HG03039 (cell line): ENCODE results near the gene NECTIN3.

Source experiments
- ATAC-seq: cut with Tn5 transposase; IDR thresholded peaks from one replicate; pipeline ENCODE4 v1.9.1; 2021; ENCODE audit warnings: mild to moderate bottlenecking, moderate library complexity; ENCODE audit not compliant: unreplicated experiment

Gene NECTIN3

GRCh38 chr3:111197485-111197884, 125.9 kb downstream of the NECTIN3 start:
- no peak for ATAC-seq

GRCh38 chr3:111200027-111200426, 128.4 kb downstream of the NECTIN3 start:
- no peak for ATAC-seq

GRCh38 chr3:111210003-111210711, 138.5 kb downstream of the NECTIN3 start:
- no peak for ATAC-seq

- no peak for ATAC-seq
Measured at GRCh38 chr3:111210866-111211564, 139.4 kb downstream of the NECTIN3 start.

- no peak for ATAC-seq
Measured at GRCh38 chr3:111212511-111212910, 140.9 kb downstream of the NECTIN3 start.

DNA sequence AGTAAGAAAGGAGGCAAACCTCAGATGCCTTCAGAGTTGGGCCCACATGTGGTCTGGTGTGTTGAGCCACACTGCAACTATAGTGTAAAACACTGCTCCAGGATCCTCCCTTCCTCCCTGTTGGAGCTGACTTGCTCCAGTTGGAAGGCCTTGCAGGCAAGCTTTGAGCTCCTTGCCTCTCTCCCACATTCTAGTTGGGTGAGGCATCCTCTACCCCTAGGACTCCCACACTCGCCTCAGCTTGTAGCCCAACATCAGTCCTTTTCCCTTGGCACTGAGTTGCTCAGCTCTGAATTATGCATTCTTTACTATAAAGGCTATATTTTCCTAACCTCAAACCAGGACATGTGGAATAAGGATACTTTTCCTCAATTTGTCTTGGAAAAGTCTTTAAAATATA, 143.9 kb downstream of the NECTIN3 start:
- ATAC-seq = no peak

DNA sequence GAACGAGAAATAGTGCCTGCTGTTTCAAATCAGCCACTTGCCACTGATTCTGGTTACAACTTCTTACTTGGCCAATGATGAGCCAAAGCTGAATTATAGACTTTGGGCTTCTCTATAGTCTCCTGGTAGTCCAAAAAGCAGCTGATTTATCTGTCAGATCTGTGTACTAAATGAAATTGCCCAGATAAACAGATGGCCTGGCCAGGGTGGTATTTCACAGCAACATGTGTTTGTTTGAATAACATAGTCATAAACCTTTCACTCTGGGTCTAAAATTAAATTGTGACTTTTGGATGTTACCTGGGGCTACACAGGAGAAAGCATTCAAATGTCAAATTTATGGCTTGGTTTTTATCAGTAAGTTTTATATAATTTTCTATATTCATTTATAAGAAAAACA, 147.0 kb downstream of the NECTIN3 start:
- no peak for ATAC-seq

DNA sequence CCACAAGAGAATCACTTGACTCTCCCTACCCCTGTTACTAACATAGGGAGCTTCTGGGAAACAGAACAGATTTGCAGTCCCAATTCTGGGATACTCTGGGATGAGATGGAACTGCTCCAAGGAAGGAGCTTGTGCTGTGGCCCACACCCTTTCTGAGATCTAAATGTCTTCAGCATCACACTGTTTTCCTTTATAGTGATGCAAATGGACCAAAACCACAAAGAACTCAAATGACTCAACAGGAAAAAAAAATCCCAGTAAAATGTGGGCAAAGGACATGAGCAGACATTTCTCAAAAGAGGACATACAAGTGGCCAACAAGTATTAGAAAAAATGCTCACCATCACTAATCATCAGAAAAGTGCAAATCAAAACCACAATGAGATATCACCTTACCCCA, 155.6 kb downstream of the NECTIN3 start:
- ATAC-seq = no peak

GRCh38 chr3:111229301-111229700, 157.7 kb downstream of the NECTIN3 start:
- ATAC-seq = no peak

- no peak for ATAC-seq
Measured at GRCh38 chr3:111236836-111237713, 165.5 kb downstream of the NECTIN3 start.

DNA sequence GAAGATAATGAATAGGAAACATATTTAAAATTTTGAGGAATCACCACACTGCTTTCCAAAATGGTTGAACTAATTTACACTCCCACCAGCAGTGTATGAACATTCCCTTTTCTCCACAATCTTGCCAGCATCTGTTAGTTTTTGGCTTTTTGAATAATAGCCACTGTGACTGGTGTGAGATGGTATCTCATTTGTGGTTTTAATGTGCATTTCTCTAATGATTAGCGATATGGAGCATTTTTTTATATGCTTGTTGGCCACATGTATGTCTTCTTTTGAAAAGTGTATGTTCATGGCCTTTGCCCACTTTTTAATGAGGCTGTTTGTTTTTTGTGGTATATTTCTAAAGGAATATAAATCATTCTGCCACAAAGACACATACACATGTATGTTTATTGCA, 166.3 kb downstream of the NECTIN3 start:
- ATAC-seq = no peak

DNA sequence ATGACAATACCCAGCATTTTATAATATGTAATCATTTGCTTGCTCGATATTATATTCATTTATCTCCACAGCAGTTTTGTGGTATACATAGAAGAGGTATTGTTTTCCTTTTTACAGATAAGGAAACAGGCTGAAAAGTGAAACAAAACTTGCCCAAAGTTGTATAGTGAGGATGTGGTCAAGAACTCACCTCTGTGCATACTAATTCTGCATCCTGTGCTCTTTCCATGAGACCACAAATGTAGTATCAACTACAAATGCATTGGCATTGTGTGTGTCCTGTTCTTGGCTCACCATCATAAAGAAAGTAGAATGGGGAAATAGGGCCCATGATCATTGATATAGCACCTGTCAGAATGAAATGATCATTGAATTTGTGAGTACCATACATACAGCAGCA, 167.3 kb downstream of the NECTIN3 start:
- peak; percentile 86 for ATAC-seq

DNA sequence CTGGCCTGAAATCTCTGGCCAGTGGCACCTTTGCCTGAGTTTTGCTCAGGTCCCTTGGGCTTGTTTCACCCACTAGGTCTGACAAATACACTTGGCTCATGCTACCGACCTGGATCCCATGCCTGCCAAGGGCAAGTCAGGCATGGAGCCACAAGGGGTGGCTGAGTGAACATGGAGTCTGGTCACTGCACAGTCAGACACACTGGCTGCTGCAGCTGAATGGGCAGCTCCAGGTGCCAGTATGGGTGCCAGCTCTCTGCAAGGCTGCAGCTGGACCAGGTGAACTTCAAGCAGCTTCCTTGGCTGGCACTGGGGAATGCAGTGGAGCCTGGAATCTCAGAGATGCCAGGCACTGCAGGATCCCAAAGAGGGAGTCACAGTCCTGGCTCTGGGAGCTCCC, 170.3 kb downstream of the NECTIN3 start:
- ATAC-seq = no peak
